Measurements from ENCODE around the gene CATSPERD.

The CATSPERD gene

DNA sequence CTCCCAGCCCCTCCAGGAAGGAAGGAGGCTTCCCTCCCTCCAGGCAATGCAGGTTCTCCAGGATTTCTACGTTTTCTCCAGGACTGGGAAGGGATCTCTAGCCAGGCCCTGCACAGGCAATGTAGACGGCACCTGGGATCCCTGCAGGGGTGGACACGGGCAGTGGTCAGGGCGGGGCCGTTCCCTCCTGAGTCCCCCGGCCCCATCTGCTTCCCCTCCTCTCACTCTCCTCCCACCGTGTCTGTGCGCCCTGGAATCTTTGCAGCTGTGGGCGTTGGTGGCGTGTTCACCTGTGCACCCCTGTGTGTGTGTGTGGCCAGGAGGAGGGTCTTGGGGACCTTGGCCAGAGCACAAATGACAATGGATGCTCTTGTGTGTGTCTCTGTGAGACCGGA, 94.4 kb downstream of the CATSPERD start:
- H3K4me3 ChIP-seq (ENCODE audit: low read depth, low read length), result no peak overlapping the region
- no peak for DNase-seq (ENCODE audit: low read depth)
- TF ChIP-seq, protein P1, sequence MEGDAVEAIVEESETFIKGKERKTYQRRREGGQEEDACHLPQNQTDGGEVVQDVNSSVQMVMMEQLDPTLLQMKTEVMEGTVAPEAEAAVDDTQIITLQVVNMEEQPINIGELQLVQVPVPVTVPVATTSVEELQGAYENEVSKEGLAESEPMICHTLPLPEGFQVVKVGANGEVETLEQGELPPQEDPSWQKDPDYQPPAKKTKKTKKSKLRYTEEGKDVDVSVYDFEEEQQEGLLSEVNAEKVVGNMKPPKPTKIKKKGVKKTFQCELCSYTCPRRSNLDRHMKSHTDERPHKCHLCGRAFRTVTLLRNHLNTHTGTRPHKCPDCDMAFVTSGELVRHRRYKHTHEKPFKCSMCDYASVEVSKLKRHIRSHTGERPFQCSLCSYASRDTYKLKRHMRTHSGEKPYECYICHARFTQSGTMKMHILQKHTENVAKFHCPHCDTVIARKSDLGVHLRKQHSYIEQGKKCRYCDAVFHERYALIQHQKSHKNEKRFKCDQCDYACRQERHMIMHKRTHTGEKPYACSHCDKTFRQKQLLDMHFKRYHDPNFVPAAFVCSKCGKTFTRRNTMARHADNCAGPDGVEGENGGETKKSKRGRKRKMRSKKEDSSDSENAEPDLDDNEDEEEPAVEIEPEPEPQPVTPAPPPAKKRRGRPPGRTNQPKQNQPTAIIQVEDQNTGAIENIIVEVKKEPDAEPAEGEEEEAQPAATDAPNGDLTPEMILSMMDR (IDR thresholded peaks at IDR 0.05; ENCODE audit: control insufficient read depth, extremely low read depth, insufficient read depth), result no peak

DNA sequence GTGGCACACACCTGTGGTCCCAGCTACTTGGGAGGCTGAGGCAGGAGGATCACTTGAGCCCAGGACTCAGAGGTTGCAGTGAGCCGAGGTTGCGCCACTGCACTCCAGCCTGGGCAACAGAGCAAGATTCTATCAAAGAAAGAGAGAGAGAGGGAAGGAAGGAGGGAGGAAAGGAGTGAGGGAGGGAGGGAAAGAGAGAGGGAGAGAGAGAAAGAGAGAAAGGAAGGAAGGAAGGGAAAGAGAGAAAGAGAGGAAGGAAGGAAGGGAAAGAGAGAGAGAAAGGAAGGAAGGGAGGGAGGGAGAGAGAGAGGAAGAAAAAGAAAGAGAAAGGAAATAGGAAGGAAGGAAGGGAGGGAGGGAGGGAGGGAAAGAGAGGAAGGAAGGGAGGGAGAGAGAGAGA, 96.8 kb downstream of the CATSPERD start:
- TF ChIP-seq, protein P1 (IDR thresholded peaks at IDR 0.05; ENCODE audit: control insufficient read depth, extremely low read depth, insufficient read depth), result no peak
- no peak overlapping the region for H3K4me3 ChIP-seq (ENCODE audit: low read depth, low read length)
- no peak for DNase-seq (ENCODE audit: low read depth)

DNA sequence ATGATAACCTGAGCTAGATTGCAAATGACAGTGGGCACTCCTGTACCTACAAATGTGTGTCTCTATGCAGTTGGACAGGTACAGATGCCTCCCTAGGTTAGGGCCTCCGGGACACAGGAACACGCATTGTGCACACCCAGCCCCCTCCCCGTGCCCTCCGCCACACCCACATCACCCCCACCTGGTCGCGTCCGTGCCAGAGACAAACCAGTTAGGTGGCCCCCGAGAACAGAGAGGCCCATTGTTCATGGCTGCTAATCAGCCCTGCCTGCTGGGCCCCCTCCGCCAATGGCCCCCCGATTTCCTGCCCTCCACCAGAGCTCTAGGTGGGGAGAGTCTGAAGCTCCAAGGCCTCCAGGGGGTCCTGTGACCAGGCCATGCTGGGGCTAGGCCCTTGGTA, 98.2 kb downstream of the CATSPERD start:
- H3K4me3 ChIP-seq (ENCODE audit: low read depth, low read length), result no peak overlapping the region
- no peak for DNase-seq (ENCODE audit: low read depth)

DNA sequence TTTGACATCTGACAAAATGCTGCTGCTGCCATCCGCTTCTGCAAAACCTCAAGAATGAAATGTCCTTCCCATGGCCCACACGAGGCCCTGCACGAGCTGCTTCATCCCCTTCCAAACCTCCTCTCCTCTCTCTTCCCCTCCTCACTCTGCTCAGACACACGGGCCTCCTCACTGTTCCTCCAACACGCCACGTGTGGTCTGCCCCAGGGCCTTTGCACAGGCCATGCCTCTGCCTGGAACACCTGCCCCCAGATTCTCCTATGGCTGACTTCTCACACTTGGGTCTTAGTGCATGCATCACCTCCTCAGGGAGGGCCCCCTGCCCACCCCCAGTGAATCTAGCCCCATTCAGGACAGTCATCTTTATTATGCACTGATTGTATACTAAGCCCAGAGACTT, 100.3 kb downstream of the CATSPERD start:
- DNase-seq (ENCODE audit: low read depth), result no peak
- TF ChIP-seq, protein P1 (IDR thresholded peaks at IDR 0.05; ENCODE audit: control insufficient read depth, extremely low read depth, insufficient read depth), result no peak

More for the DNA sequence above, 98.2 kb downstream of the CATSPERD start:
- TF ChIP-seq, protein P1 (IDR thresholded peaks at IDR 0.05; ENCODE audit: control insufficient read depth, extremely low read depth, insufficient read depth), result no peak

DNA sequence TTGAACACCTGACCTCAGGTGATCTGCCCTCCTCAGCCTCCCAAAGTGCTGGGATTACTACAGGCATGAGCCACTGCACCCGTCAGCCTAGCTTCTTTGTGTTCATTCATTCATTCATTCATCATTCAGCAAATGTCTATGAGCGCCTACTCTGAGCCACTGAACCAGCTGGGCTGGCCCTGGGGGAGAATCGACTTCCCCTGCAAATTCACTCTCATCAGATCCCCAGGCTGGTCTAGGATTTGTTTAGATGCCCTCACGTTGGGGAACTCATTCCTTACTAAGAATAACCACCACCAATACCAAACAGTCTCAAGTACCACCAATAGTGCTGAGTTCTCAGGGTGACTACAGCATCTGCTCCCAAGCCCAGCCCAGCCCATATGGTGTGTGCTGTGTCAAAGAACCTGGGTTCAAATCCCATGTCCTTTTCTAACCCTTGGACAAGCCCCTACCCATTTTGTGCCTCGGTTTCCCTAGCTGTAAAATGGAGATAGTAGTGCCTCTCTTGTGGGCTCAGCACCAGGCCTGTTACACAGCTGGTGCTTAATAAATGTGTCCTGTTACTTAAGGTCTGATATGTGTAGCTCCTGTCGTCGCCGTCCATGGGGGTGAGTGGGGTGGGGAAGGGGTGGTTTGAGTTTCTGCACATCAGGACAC, 101.2 kb downstream of the CATSPERD start:
- TF ChIP-seq, protein P1 (IDR thresholded peaks at IDR 0.05; ENCODE audit: control insufficient read depth, extremely low read depth, insufficient read depth), result no peak
- no peak for DNase-seq (ENCODE audit: low read depth)
- H3K4me3 ChIP-seq (ENCODE audit: low read depth, low read length), result no peak overlapping the region

More for the DNA sequence above, 100.3 kb downstream of the CATSPERD start:
- no peak overlapping the region for H3K4me3 ChIP-seq (ENCODE audit: low read depth, low read length)

DNA sequence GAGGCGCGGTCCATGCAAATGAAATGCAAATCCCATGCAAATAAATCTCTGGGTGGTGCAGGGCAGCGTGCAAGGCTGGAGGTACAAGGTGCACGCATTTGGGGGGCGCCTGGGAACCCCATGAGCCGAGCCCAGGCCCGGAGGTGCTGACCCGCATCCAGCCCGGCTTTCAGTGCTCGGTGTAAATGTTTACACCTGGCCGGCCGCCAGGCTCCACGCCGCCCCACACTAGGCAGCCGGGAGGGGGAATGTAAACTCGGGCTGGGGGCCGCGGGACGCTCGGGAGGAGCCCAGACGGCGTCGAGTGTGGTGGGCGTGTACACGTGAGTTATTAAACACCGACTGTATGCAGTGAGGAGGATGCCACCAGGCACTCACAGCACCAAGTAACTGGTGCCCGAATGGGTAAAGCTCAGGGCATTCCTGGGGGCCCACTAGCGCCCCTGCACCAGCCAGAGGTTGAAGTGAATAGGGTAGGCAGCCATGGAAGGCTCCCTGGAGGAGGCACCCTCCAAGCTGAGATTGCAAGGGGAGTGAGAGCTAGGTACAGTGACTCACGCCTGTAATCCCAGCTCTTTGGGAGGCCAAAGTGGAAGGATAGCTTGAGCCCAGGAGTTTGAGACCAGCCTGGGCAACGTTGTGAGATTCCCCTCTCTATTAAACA, 101.9 kb downstream of the CATSPERD start:
- TF ChIP-seq, protein P1 (IDR thresholded peaks at IDR 0.05; ENCODE audit: control insufficient read depth, extremely low read depth, insufficient read depth), result no peak
- no peak for DNase-seq (ENCODE audit: low read depth)

More for the DNA sequence above, 101.9 kb downstream of the CATSPERD start:
- H3K4me3 ChIP-seq (ENCODE audit: low read depth, low read length), result no peak overlapping the region
